ENCODE results near the gene LRRN3.

DNA sequence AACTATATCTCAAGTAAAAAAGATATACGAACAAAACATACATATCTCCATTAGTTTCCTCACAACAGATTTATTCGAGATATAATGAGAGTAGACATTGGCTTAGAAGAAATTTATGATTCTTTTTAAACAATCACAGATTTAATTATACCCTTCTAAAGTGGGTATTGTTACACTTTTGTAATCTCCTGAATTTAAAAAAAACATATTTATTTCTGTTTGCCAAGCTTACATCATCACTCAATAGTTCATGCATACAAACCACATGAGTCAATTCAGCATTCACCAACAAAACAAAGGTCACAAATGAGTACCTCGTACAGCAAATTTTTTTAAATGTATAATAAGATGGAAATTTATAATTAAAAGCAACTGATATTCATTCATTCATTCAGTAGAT, 17.6 kb downstream of the LRRN3 start:
- TF ChIP-seq, protein P1, sequence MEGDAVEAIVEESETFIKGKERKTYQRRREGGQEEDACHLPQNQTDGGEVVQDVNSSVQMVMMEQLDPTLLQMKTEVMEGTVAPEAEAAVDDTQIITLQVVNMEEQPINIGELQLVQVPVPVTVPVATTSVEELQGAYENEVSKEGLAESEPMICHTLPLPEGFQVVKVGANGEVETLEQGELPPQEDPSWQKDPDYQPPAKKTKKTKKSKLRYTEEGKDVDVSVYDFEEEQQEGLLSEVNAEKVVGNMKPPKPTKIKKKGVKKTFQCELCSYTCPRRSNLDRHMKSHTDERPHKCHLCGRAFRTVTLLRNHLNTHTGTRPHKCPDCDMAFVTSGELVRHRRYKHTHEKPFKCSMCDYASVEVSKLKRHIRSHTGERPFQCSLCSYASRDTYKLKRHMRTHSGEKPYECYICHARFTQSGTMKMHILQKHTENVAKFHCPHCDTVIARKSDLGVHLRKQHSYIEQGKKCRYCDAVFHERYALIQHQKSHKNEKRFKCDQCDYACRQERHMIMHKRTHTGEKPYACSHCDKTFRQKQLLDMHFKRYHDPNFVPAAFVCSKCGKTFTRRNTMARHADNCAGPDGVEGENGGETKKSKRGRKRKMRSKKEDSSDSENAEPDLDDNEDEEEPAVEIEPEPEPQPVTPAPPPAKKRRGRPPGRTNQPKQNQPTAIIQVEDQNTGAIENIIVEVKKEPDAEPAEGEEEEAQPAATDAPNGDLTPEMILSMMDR (conservative IDR thresholded peaks at IDR 0.05 in 1 of 2, IDR thresholded peaks at IDR 0.05 in 1 of 2; ENCODE audit: low read depth in 1 of 2, low read length in 2 of 2): no peak
- no peak for TF ChIP-seq EZH2 (IDR thresholded peaks at IDR 0.05; ENCODE audit: low read length, missing control alignments)

All from fibroblast of lung (primary cell).